Measurements from ENCODE around the gene IFNA13. TPM values are rescaled to one million over a fixed set of nuclear protein-coding genes. Genes with fewer than 3 reads are reported as not detected.
A peak's percentile ranks its signal among the peaks of the same experiment; 100 is the strongest.

Gene IFNA13
- polyA plus RNA-seq, 3 donors, result not detected

DNA sequence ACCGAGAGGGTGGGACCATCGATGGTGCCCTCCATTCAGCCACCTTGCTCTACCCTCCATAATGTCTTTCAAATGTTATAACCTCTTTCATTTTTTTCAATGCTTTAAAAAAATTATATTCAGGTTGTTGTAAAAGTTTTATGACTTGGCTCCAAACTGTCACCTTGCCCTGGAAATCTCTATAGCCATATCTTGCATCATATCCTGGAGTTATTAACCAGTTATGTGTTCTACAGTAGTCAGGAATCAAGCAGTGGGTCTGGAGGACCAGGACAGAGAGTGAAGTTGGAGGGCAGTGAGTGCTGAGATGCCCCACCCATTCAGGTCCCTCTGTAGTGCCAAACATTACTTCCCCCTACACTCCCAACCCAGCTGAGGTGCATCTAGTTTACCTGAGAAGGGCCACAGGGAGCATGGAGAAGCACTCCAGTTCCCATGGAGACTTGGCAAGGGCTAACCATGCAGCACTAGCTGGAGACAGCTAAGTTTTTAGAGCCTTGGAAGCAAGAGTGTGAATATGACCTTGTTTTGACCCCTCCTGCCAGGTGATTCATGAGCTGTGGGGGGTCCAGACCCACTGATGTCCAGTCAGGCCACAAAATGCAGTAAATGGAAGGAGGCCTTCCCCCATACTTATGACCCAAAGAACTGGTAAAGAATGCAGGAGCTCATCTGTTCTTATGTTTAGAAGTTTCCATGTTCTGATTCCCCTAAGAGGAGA lies 46.5 kb upstream of the IFNA13 start:
- H3K9me3 Mint-ChIP-seq, result no peaks in the 10 kb centered on the region
- H4K20me1 ChIP-seq (ENCODE audit: insufficient read depth, low read length), result no peaks in the 10 kb centered on the region
- H3K27me3 ChIP-seq (ENCODE audit: control insufficient read depth in 2 of 2, insufficient read depth in 2 of 2, low read length in 2 of 2), result no peaks in the 10 kb centered on the region
- no peaks in the 10 kb centered on the region for H3K79me2 ChIP-seq (ENCODE audit: insufficient read depth, low read length)
- no peak overlapping the region for H2AFZ ChIP-seq (ENCODE audit: insufficient read depth, low read depth, low read length, poor library complexity, severe bottlenecking)
- H3K4me1 Mint-ChIP-seq, result peaks cover 14% of the 10 kb centered on the region
- H3K9me3 ChIP-seq (replicated peaks in 1 of 2; ENCODE audit: control insufficient read depth in 1 of 2, insufficient read depth in 1 of 2, low read length in 2 of 2), result no peaks in the 10 kb centered on the region
- no peak overlapping the region for H3K4me2 ChIP-seq (replicated peaks; ENCODE audit: extremely low read depth, low read length, poor library complexity, severe bottlenecking)
- peaks cover 0 to 6% of the 10 kb centered on the region in 2 donors for H3K4me1 ChIP-seq (ENCODE audit: control insufficient read depth in 1 of 2, insufficient read depth in 2 of 2, low read length in 2 of 2)
- TF ChIP-seq, protein P1, sequence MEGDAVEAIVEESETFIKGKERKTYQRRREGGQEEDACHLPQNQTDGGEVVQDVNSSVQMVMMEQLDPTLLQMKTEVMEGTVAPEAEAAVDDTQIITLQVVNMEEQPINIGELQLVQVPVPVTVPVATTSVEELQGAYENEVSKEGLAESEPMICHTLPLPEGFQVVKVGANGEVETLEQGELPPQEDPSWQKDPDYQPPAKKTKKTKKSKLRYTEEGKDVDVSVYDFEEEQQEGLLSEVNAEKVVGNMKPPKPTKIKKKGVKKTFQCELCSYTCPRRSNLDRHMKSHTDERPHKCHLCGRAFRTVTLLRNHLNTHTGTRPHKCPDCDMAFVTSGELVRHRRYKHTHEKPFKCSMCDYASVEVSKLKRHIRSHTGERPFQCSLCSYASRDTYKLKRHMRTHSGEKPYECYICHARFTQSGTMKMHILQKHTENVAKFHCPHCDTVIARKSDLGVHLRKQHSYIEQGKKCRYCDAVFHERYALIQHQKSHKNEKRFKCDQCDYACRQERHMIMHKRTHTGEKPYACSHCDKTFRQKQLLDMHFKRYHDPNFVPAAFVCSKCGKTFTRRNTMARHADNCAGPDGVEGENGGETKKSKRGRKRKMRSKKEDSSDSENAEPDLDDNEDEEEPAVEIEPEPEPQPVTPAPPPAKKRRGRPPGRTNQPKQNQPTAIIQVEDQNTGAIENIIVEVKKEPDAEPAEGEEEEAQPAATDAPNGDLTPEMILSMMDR (IDR thresholded peaks at IDR 0.05), result no peak
- peaks cover 1 to 4% (median 2%) of the 10 kb centered on the region in 3 donors for H3K27me3 Mint-ChIP-seq (ENCODE audit: low read depth in 3 of 3)
- no peak overlapping the region for H3K27ac Mint-ChIP-seq
- no peak overlapping the region for H3K4me3 ChIP-seq (replicated peaks in 1 of 3; ENCODE audit: low read depth in 2 of 3, low read length in 3 of 3)
- H3K36me3 ChIP-seq (replicated peaks in 1 of 2; ENCODE audit: control insufficient read depth in 1 of 2, insufficient read depth in 2 of 2, low read length in 2 of 2), result no peaks in the 10 kb centered on the region
- no CpG with 5 or more reads among the region's 2 CpGs for WGBS (ENCODE audit: insufficient coverage)
- H3K9ac ChIP-seq (ENCODE audit: insufficient read depth, low read length, poor library complexity, severe bottlenecking), result no peak overlapping the region
- no peak overlapping the region for H3K4me3 Mint-ChIP-seq
- intact Hi-C loops (cut with micrococcal nuclease), result no loop called here
- H3K36me3 Mint-ChIP-seq, result no peaks in the 10 kb centered on the region
- no peak overlapping the region for H3K27ac ChIP-seq (ENCODE audit: low read depth in 1 of 2, low read length in 2 of 2)
- DNase-seq, result no peak

DNA sequence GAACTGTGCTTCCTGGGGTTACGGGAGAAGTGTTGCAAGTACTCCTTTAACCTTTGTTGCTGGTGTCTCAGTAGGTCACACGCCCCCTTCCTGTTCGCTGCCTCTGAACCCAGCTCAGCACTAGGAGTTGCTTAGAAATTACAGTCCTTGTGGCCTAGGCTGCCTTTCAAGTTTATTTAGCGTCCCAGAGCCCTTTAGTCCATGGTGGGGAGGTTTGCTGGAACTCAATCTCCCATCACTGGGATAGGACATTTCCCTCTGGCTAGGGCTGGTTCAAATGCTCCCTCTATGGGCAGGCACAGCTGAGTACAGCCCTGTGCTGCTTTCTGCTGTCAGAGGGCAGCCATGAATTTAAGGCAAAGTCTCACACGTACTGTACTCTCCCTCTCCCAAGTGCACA lies 45.8 kb upstream of the IFNA13 start:
- H3K4me1 Mint-ChIP-seq, result peaks cover 20% of the 10 kb centered on the region
- whole genome bisulfite sequencing (ENCODE audit: insufficient coverage), result 50% methylated on average over 2 of the region's 5 CpGs
- H3K27ac Mint-ChIP-seq, result no peak overlapping the region
- no peak overlapping the region for H3K4me2 ChIP-seq (replicated peaks; ENCODE audit: extremely low read depth, low read length, poor library complexity, severe bottlenecking)
- H3K27ac ChIP-seq (ENCODE audit: low read depth in 1 of 2, low read length in 2 of 2), result no peak overlapping the region
- intact Hi-C loops (cut with micrococcal nuclease), result no loop called here
- H3K9me3 ChIP-seq (replicated peaks in 1 of 2; ENCODE audit: control insufficient read depth in 1 of 2, insufficient read depth in 1 of 2, low read length in 2 of 2), result no peaks in the 10 kb centered on the region
- H2AFZ ChIP-seq (ENCODE audit: insufficient read depth, low read depth, low read length, poor library complexity, severe bottlenecking), result no peak overlapping the region
- peaks cover 0 to 6% of the 10 kb centered on the region in 2 donors for H3K4me1 ChIP-seq (ENCODE audit: control insufficient read depth in 1 of 2, insufficient read depth in 2 of 2, low read length in 2 of 2)
- TF ChIP-seq, protein P1 (IDR thresholded peaks at IDR 0.05), result peak; percentile 19
- H3K4me3 Mint-ChIP-seq, result no peak overlapping the region
- DNase-seq, result no peak
- no peaks in the 10 kb centered on the region for H4K20me1 ChIP-seq (ENCODE audit: insufficient read depth, low read length)
- H3K27me3 Mint-ChIP-seq (ENCODE audit: low read depth in 3 of 3), result peaks cover 1 to 3% (median 2%) of the 10 kb centered on the region in 3 donors
- H3K9me3 Mint-ChIP-seq, result no peaks in the 10 kb centered on the region
- no peak overlapping the region for H3K9ac ChIP-seq (ENCODE audit: insufficient read depth, low read length, poor library complexity, severe bottlenecking)
- no peak overlapping the region for H3K4me3 ChIP-seq (replicated peaks in 1 of 3; ENCODE audit: low read depth in 2 of 3, low read length in 3 of 3)
- no peaks in the 10 kb centered on the region for H3K36me3 Mint-ChIP-seq
- H3K79me2 ChIP-seq (ENCODE audit: insufficient read depth, low read length), result no peaks in the 10 kb centered on the region
- H3K36me3 ChIP-seq (replicated peaks in 1 of 2; ENCODE audit: control insufficient read depth in 1 of 2, insufficient read depth in 2 of 2, low read length in 2 of 2), result no peaks in the 10 kb centered on the region
- no peaks in the 10 kb centered on the region for H3K27me3 ChIP-seq (ENCODE audit: control insufficient read depth in 2 of 2, insufficient read depth in 2 of 2, low read length in 2 of 2)
